HUES48 (cell line): ENCODE measurements around the gene VAT1L.
"Not testable (repeated sequence)": the region's sequence is repeated elsewhere in the genome, so short reads cannot be mapped to it uniquely, and the experiment has no call there.

Source experiments
- H3K27ac ChIP-seq: one replicate; pipeline ENCODE4 v1.7.0; 2013; ENCODE audit warnings: low read depth, low read length, inconsistent platforms
- H3K27me3 ChIP-seq: 2 replicates; pipeline ENCODE4 v1.6.1; 2013; ENCODE audit warnings: mild to moderate bottlenecking, low read length; ENCODE audit not compliant: control insufficient read depth, insufficient read depth
- H3K36me3 ChIP-seq: 2 replicates; pipeline ENCODE4 v1.6.1; 2013; ENCODE audit warnings: low read length; ENCODE audit not compliant: control insufficient read depth, insufficient read depth
- H3K4me1 ChIP-seq: 2 replicates; pipeline ENCODE4 v1.6.1; 2013; ENCODE audit warnings: mild to moderate bottlenecking, low read length; ENCODE audit not compliant: control insufficient read depth, insufficient read depth
- H3K4me3 ChIP-seq: 2 replicates; pipeline ENCODE4 v1.5.1; 2013; ENCODE audit warnings: mild to moderate bottlenecking, low read depth, low read length
- H3K9ac ChIP-seq: 2 replicates; pipeline ENCODE4 v1.6.1; 2013; ENCODE audit warnings: mild to moderate bottlenecking, low read depth, low read length, moderate library complexity
- H3K9me3 ChIP-seq: 2 replicates; pipeline ENCODE4 v1.6.1; 2013; ENCODE audit warnings: low read length; ENCODE audit not compliant: control insufficient read depth, insufficient read depth

VAT1L gene

DNA sequence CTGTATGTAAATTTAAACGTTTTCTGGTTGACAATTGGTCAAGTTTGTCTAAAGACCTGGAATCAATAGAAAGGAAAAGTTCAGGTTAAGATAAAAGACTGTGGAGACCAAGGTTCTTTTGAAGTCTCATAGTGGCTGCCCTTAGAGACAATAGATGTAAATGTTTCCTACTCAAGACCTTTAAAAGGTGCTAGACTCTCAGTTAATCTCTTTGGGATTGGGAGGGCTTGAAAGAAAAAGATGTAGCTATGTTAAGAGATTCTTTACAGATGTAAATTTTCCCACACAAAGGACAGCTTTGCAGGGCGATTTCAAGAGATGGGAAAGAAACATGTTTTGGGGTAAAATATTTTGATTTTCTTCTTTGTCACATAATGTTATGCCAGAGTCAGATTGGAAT, 204.0 kb downstream of the VAT1L start:
- peak overlapping the region; percentile 98 for H3K27ac ChIP-seq
- not testable (repeated sequence) for H3K27me3 ChIP-seq, H3K4me3 ChIP-seq, H3K9ac ChIP-seq, H3K36me3 ChIP-seq
- H3K9me3 ChIP-seq, result peaks cover 20% of the 10 kb centered on the region
- peaks cover 37% of the 10 kb centered on the region for H3K4me1 ChIP-seq

DNA sequence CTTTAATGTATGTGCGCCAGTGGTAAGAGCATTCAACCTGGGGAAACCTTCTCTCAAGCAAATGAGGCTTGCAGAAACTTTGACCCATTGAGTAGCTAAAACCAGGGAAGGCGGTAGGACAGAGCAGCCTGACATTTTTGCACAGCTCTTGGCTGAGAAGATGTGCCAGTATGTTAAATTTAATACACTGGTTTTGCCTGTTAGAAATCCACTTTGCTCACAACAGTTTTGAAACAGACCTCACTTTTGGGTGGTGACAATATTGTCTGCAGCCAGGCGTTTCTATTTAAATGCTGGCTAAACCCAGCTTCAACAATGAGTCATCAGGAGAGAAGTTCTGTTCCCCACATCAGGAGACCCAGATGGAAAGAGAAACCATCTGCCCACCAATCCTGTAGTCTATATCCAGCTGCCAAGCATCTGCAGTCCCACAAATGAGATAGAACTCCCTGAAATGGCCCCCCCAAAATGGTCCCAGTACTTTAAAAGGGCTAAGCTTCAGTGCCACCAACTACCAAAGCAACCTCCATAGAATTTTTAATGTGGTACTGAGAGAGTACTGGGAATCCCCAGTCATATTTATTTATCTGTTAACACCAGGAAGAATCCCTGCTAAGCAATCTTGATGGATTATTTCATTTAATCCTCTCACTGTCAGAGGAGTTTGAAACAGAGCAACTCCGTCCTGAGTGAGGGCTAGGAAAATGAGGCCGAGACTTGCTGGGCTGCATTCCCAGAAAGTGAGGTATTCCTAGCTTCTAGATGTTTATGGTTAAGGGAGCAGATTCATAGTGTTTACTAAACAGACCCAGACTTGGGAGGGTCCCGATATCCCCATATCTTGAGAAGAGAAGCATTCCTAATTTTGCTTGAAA, 205.0 kb downstream of the VAT1L start:
- Histone ChIP-seq H3K9me3 (peaks cover 20% of the 10 kb centered on the region), H3K4me1 (peaks cover 35% of the 10 kb centered on the region), H3K27ac (peak overlapping the region; percentile 98), H3K4me3 (no peak overlapping the region), H3K27me3 (no peaks in the 10 kb centered on the region), H3K9ac (peak overlapping the region; percentile 34), H3K36me3 (no peaks in the 10 kb centered on the region)

DNA sequence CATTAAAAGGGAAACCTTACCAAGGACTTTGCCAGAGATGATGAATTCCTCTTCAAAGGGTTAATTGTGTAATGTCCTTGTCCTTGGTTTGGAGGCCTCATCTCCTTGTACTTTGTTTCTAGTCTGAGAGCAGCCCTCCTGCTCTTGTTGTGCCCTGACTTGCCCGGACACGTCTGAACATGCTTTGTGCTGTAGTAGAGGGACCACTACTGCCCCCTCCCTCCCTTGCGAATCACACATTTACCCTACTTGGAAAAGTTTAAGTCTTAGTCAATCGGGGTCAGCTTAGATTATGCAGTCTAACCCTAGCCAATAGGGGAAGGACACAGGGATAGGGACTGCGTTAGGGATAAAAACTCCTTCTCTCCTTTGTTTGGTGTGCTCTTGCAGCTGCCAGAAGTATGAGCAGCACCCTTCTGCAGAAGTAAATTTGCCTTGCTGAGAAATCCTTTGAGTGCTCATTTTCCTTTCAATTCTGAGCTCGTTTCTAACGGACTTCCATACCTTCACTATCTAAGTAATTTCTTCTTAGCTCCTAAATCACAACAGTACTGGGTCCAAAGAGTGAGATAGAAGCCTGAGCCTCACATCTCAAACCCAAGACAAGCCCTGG, 207.6 kb downstream of the VAT1L start:
- Histone ChIP-seq H3K36me3 (no peaks in the 10 kb centered on the region), H3K27ac (no peak overlapping the region), H3K9me3 (peaks cover 20% of the 10 kb centered on the region), H3K9ac (no peak overlapping the region), H3K4me1 (peaks cover 35% of the 10 kb centered on the region), H3K4me3 (no peak overlapping the region), H3K27me3 (no peaks in the 10 kb centered on the region)

DNA sequence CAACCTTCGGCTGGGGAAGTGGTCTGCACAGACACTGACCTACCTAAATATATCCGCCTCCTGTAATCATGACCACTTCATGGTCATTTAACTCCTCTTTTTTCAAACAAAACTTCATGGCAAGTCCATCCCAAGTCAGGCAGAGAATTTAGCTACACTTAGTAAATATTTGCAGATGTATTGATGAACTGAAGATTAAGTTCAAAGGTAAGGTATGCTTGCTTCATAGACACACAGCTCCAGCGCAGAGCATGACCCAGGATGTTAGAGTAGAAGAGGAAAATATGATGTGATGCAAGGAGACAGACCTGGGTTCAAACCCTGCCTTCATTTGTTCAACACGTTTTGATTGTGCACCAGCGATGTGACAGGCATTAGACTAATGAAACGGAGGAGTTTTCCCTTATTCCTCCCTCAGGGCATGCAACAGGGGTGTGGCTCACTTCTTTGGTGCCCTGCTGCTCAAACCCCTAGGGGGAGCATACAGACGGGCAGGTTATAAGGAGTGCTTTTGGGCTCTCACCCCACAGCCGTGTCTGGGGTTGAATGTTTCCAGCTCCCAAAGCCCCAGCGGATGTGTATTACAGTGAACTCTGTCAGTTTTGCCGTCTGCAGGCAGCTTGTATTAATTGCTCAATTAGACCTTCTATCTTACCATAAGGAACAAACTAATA, 210.1 kb downstream of the VAT1L start:
- Histone ChIP-seq H3K9me3 (peaks cover 20% of the 10 kb centered on the region), H3K9ac (no peak overlapping the region), H3K4me1 (peaks cover 18% of the 10 kb centered on the region)

DNA sequence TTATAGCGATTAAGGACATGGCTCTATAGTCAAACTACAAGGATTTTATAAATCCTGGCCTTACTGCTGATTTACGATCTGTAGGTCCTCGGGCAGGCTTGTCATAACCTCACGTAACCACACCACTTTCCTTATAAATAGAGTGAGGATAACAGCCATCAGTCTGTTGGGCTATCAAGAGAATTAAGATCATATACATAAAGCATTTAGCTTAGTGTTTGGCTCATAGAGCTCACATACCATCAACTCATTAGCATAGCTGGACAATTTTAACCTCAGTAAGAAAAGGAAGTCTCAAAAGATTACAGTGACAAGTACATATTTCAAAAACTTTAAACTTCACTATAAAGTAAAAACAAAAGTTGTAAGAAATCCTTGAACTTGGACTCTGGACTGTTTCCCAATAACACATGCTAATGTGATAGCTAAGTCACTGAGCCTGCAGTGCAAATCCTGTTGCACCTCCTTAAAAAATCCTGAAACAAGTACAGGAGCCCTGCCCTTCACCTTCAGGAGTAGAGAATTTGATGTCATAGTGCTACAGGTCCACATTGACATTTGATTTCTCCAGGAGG, 213.2 kb downstream of the VAT1L start:
- no peak overlapping the region for H3K27ac ChIP-seq
- H3K4me3 ChIP-seq, result no peak overlapping the region
- H3K27me3 ChIP-seq, result no peaks in the 10 kb centered on the region
- H3K9ac ChIP-seq, result no peak overlapping the region
- peaks cover 5% of the 10 kb centered on the region for H3K9me3 ChIP-seq
- H3K36me3 ChIP-seq, result no peaks in the 10 kb centered on the region
- H3K4me1 ChIP-seq, result peaks cover 14% of the 10 kb centered on the region

More for the DNA sequence above, 210.1 kb downstream of the VAT1L start:
- H3K4me3 ChIP-seq, result no peak overlapping the region
- no peaks in the 10 kb centered on the region for H3K27me3 ChIP-seq
- H3K36me3 ChIP-seq, result no peaks in the 10 kb centered on the region
- H3K27ac ChIP-seq, result no peak overlapping the region

DNA sequence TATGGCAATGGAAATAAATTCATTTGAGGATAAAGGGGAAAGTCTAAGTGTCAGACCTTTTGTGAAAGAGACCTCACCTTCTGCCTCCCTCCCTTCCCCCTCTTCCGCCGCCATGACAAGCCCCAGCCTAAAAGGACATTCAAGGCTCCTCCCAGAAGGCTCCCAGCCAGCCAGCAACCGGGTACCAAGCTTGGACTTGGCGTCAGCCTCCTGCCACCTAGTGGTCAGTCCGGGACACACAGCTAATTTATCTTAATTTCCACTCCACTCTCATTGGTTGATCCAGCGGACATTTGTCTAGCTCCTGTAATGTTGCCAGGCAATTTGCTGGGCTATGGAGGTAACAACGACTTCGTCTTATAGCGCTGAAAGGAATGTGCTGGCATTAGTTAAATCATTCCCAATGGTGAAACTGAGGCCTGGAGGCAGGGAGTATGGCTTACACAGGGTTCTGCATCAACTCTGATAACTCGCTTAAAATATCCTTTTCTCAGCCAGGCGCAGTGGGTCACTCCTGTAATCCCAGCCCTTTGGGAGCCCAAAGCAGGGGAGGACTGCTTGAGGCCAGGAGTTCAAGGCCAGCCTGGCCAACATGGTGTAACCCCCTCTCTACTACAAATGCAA, 214.7 kb downstream of the VAT1L start:
- H3K4me1 ChIP-seq, result peaks cover 14% of the 10 kb centered on the region
- no peak overlapping the region for H3K4me3 ChIP-seq
- no peaks in the 10 kb centered on the region for H3K9me3 ChIP-seq
- H3K9ac ChIP-seq, result no peak overlapping the region
- H3K27me3 ChIP-seq, result no peaks in the 10 kb centered on the region
- no peak overlapping the region for H3K27ac ChIP-seq
- no peaks in the 10 kb centered on the region for H3K36me3 ChIP-seq

DNA sequence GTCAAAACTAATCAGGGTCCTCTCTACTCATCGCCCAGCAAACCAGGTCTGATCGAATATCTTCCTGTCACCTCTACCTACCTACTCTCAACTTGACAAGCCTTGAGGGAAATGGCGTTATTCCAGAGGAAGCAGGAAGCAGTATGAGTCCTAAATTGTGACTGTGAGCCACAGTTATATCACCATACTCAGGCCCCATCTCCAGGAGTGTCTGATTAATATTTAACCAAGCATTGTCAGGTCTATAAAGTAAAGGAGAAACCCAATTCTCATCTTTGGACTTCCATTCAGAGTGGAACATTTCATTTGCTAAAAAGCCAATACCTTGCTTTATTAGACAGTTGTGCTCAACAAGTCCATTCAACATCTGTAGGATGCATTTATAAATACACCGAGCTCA, 216.2 kb downstream of the VAT1L start:
- no peaks in the 10 kb centered on the region for H3K27me3 ChIP-seq
- H3K4me3 ChIP-seq, result no peak overlapping the region
- no peak overlapping the region for H3K27ac ChIP-seq
- no peaks in the 10 kb centered on the region for H3K9me3 ChIP-seq
- no peaks in the 10 kb centered on the region for H3K36me3 ChIP-seq
- H3K4me1 ChIP-seq, result peaks cover 6% of the 10 kb centered on the region
- no peak overlapping the region for H3K9ac ChIP-seq

DNA sequence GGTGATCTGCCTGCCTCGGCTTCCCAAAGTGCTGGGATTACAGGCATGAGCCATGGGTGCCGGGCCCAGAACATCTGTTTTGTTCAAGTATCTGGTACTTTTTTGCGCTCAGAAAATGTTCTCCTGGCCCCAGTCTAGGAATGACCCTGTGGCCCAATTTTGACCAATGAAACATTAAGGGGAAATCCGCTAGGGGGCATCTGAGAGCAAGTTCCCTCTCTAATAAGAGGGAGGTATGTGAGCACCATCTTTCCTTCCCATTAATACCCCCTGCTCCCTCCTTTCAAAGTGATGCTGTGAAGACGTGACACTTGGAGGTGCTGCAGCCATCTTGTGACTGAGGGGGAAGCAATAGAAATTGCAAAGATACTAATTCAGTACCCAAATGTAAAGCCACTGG, 217.5 kb downstream of the VAT1L start:
- no peak overlapping the region for H3K4me3 ChIP-seq
- H3K27ac ChIP-seq, result no peak overlapping the region
- peaks cover 6% of the 10 kb centered on the region for H3K4me1 ChIP-seq
- H3K27me3 ChIP-seq, result no peaks in the 10 kb centered on the region
- H3K9me3 ChIP-seq, result no peaks in the 10 kb centered on the region
- H3K9ac ChIP-seq, result no peak overlapping the region
- no peaks in the 10 kb centered on the region for H3K36me3 ChIP-seq

DNA sequence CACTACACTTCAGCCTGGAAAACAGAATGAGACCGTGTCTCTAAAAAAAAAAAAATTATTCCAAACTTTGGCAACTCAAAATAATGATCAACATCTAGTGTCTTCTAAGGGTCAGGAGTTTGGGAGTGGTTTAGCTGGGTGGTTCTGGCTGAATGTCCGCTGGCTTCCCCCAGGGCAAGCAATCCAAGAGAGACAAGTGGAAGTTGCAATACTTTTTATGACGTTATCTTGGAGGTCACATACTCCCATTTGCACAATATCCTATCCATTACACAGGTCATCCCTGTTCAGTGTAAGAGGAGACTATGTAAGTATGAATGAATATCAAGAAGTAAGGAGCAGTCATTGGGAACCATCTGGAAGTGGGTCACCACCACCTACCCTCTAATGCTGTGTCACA, 218.8 kb downstream of the VAT1L start:
- Histone ChIP-seq H3K27me3 (no peaks in the 10 kb centered on the region), H3K4me1 (peaks cover 6% of the 10 kb centered on the region), H3K9me3 (no peaks in the 10 kb centered on the region), H3K4me3 (no peak overlapping the region), H3K36me3 (no peaks in the 10 kb centered on the region), H3K9ac (no peak overlapping the region), H3K27ac (no peak overlapping the region)

DNA sequence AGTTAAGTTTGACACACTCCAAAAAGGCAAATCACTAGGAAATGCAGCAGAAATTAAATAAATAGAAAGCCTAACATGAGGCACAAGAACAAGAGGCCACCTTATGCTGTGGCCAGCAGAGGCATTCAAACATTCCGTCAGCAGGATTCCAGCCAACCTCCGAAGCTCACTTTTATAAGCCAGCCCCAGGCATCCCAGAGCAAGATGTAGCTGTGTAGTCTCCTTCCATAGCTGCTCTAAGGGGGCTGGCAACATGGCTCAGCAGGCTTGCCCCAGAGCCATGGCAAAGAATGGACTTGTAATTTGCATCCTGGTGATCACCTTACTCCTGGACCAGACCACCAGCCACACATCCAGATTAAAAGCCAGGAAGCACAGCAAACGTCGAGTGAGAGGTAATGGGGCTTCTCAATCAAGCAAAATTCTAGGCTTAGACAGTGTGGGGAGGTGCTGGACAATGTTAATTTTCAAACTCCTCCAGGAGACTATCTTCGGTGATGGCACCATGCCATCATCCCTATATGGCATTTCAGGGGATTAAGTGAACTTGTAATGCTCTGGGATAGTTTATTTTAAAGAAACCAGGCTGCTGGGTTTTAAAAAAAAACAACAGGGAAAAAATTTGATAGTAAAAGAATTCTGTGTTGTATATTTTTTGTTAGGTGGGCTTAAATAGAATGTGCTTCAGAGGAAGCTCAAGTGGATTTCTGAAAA, 234.1 kb downstream of the VAT1L start, which contains the start of gene CLEC3A:
Gene CLEC3A (plus strand): TSS at position 202 of the 714 bp plus-strand sequence. CDS start 79 bp downstream, at position 281.
- no peak within 1 kb of the TSS for H3K9ac ChIP-seq
- H3K27ac ChIP-seq, result peak within 1 kb of the TSS; percentile 40
- H3K9me3 ChIP-seq, result no peaks in the 10 kb centered on the region
- no peaks in the 10 kb centered on the region for H3K36me3 ChIP-seq
- no peak within 1 kb of the TSS for H3K4me3 ChIP-seq
- H3K27me3 ChIP-seq, result no peaks in the 10 kb centered on the region
- H3K4me1 ChIP-seq, result peaks cover 11% of the 10 kb centered on the region
